ENCODE data around the gene FAM120A. TPM values are rescaled to one million over a fixed set of nuclear protein-coding genes. Genes with fewer than 3 reads are reported as not detected.
"Not testable (repeated sequence)": the region's sequence is repeated elsewhere in the genome, so short reads cannot be mapped to it uniquely, and the experiment has no call there.

The FAM120A gene
- total RNA-seq, 1 experiment from 2014 or later = 89.6 TPM

DNA sequence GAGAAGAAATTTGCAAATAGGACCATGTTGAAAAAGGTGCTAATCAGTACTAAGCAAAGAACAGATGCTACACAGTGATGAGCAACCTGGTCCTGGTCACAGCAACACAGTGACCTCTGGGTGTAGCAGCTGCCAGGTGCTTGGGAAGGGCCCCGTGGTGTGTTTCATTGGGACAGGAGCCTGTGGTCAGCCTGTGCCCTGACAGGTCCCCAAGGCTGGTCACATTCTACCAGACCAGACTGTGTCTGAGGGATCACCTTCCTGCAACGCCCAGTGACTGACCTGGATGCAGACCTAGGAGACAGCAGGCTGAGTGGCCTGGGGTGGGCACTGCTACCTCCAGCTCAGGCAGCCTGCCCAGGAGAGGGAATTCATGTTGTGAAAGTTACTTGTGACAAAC is 56.7 kb downstream of the FAM120A start:
- Histone ChIP-seq H3K4me1 (ENCODE audit: insufficient read depth, low read length) (no peaks in the 10 kb centered on the region), H3K9me2 (replicated peaks; ENCODE audit: low read length) (no peaks in the 10 kb centered on the region), H2AFZ (ENCODE audit: low read length) (no peak overlapping the region), H3K4me3 (ENCODE audit: low read length) (no peak overlapping the region), H3K4me2 (ENCODE audit: low read length) (no peak overlapping the region), H3K79me2 (ENCODE audit: low read length) (peaks cover 53% of the 10 kb centered on the region), H3K36me3 (ENCODE audit: low read depth, low read length) (peaks cover 2% of the 10 kb centered on the region; the same call in 1 of the 2 replicates), H3K27me3 (ENCODE audit: low read length) (no peaks in the 10 kb centered on the region), H3F3A (ENCODE audit: low read length, unreplicated experiment) (no peaks in the 10 kb centered on the region), H4K20me1 (ENCODE audit: low read length) (no peaks in the 10 kb centered on the region), H3K9ac (ENCODE audit: low read length) (no peak overlapping the region), H3K9me3 (ENCODE audit: low read length) (no peaks in the 10 kb centered on the region), H3K27ac (ENCODE audit: low read length) (no peak overlapping the region)
- no peak for ATAC-seq
- BruUV-seq (replicated peaks) = no TSS peak
- intact Hi-C loops (cut with micrococcal nuclease) = no loop called here
- ChIA-PET CTCF (no interaction called here), POLR2A (ENCODE audit: unreplicated experiment) (no interaction called here)
- TF ChIP-seq, protein P1, sequence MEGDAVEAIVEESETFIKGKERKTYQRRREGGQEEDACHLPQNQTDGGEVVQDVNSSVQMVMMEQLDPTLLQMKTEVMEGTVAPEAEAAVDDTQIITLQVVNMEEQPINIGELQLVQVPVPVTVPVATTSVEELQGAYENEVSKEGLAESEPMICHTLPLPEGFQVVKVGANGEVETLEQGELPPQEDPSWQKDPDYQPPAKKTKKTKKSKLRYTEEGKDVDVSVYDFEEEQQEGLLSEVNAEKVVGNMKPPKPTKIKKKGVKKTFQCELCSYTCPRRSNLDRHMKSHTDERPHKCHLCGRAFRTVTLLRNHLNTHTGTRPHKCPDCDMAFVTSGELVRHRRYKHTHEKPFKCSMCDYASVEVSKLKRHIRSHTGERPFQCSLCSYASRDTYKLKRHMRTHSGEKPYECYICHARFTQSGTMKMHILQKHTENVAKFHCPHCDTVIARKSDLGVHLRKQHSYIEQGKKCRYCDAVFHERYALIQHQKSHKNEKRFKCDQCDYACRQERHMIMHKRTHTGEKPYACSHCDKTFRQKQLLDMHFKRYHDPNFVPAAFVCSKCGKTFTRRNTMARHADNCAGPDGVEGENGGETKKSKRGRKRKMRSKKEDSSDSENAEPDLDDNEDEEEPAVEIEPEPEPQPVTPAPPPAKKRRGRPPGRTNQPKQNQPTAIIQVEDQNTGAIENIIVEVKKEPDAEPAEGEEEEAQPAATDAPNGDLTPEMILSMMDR (conservative IDR thresholded peaks at IDR 0.05; ENCODE audit: low read depth, low read length) = no peak
- TF ChIP-seq EZH2 (IDR thresholded peaks at IDR 0.05; ENCODE audit: low read length, unreplicated experiment) (no peak), EZH2phosphoT487 (IDR thresholded peaks at IDR 0.05; ENCODE audit: borderline replicate concordance, low read length) (no peak)
- DNase-seq = no peak

GRCh38 chr9:93509084-93509483 is 57.6 kb downstream of the FAM120A start:
- no peaks in the 10 kb centered on the region for H3F3A ChIP-seq (ENCODE audit: low read length, unreplicated experiment)
- DNase-seq (no peak), ATAC-seq (no peak)
- TF ChIP-seq, protein P1 (conservative IDR thresholded peaks at IDR 0.05; ENCODE audit: low read depth, low read length) = no peak
- TF ChIP-seq EZH2 (IDR thresholded peaks at IDR 0.05; ENCODE audit: low read length, unreplicated experiment) (no peak), EZH2phosphoT487 (IDR thresholded peaks at IDR 0.05; ENCODE audit: borderline replicate concordance, low read length) (no peak)
- intact Hi-C loops (cut with micrococcal nuclease) = no loop called here
- no peak overlapping the region for H3K4me2 ChIP-seq (ENCODE audit: low read length)
- no peaks in the 10 kb centered on the region for H4K20me1 ChIP-seq (ENCODE audit: low read length)
- no peaks in the 10 kb centered on the region for H3K4me1 ChIP-seq (ENCODE audit: insufficient read depth, low read length)
- H3K9me2 ChIP-seq (replicated peaks; ENCODE audit: low read length) = no peaks in the 10 kb centered on the region
- no peaks in the 10 kb centered on the region for H3K9me3 ChIP-seq (ENCODE audit: low read length)
- BruUV-seq (replicated peaks) = no TSS peak
- CTCF ChIA-PET = no interaction called here
- no peak overlapping the region for H3K4me3 ChIP-seq (ENCODE audit: low read length)
- H3K9ac ChIP-seq (ENCODE audit: low read length) = no peak overlapping the region
- H3K79me2 ChIP-seq (ENCODE audit: low read length) = peaks cover 62% of the 10 kb centered on the region
- POLR2A ChIA-PET (ENCODE audit: unreplicated experiment) = no interaction called here
- H3K27ac ChIP-seq (ENCODE audit: low read length) = no peak overlapping the region
- H3K27me3 ChIP-seq (ENCODE audit: low read length) = no peaks in the 10 kb centered on the region
- no peaks in the 10 kb centered on the region for H3K36me3 ChIP-seq (ENCODE audit: low read depth, low read length)
- no peak overlapping the region for H2AFZ ChIP-seq (ENCODE audit: low read length)

DNA sequence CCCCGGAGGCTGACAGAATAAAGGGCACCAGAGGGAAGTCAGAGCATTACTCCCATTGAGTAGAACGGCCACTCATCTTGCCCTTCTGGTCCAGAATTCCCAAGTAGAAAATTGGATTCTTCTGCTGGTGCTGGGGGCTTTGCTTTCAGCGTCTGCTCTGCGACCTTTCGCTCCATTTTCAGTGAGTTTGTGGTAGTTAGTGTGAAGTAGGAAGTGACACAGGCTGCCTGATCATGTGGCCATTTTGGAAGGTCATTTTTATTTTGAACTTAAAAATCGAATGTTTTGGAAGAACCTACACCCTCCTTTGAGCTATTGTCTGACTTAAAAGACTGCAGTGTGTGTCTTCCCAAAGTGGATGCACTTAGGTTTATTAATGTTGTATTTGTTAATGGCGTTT is 58.6 kb downstream of the FAM120A start:
- CTCF ChIA-PET = interaction anchor here (0.7 kb wide), 1 partner anchor 130 kb away, joined by 3 read pairs; no protein-coding TSS in a partner anchor
- POLR2A ChIA-PET (ENCODE audit: unreplicated experiment) = no interaction called here

GRCh38 chr9:93511228-93511627 is 59.7 kb downstream of the FAM120A start:
- H4K20me1 ChIP-seq (ENCODE audit: low read length); H3K36me3 ChIP-seq (ENCODE audit: low read depth, low read length); H3K9me3 ChIP-seq (ENCODE audit: low read length); ATAC-seq; H3K9ac ChIP-seq (ENCODE audit: low read length); H3K4me2 ChIP-seq (ENCODE audit: low read length); H3K4me1 ChIP-seq (ENCODE audit: insufficient read depth, low read length); POLR2A ChIA-PET (ENCODE audit: unreplicated experiment); H3K27ac ChIP-seq (ENCODE audit: low read length); H3K9me2 ChIP-seq (replicated peaks; ENCODE audit: low read length); intact Hi-C loops (cut with micrococcal nuclease); H2AFZ ChIP-seq (ENCODE audit: low read length); H3F3A ChIP-seq (ENCODE audit: low read length, unreplicated experiment); H3K27me3 ChIP-seq (ENCODE audit: low read length); DNase-seq; H3K4me3 ChIP-seq (ENCODE audit: low read length); BruUV-seq (replicated peaks); CTCF ChIA-PET: not testable (repeated sequence)
- peaks cover 53% of the 10 kb centered on the region for H3K79me2 ChIP-seq (ENCODE audit: low read length)

More for the DNA sequence above, 58.6 kb downstream of the FAM120A start:
- Histone ChIP-seq H3F3A (ENCODE audit: low read length, unreplicated experiment) (no peaks in the 10 kb centered on the region), H3K4me3 (ENCODE audit: low read length) (no peak overlapping the region), H3K36me3 (ENCODE audit: low read depth, low read length) (no peaks in the 10 kb centered on the region), H3K27me3 (ENCODE audit: low read length) (no peaks in the 10 kb centered on the region), H3K9ac (ENCODE audit: low read length) (no peak overlapping the region), H3K79me2 (ENCODE audit: low read length) (peaks cover 63% of the 10 kb centered on the region), H3K4me1 (ENCODE audit: insufficient read depth, low read length) (no peaks in the 10 kb centered on the region), H4K20me1 (ENCODE audit: low read length) (no peaks in the 10 kb centered on the region), H2AFZ (ENCODE audit: low read length) (no peak overlapping the region), H3K4me2 (ENCODE audit: low read length) (no peak overlapping the region), H3K9me3 (ENCODE audit: low read length) (no peaks in the 10 kb centered on the region), H3K27ac (ENCODE audit: low read length) (no peak overlapping the region), H3K9me2 (replicated peaks; ENCODE audit: low read length) (no peaks in the 10 kb centered on the region)
- TF ChIP-seq EZH2 (IDR thresholded peaks at IDR 0.05; ENCODE audit: low read length, unreplicated experiment) (no peak), EZH2phosphoT487 (IDR thresholded peaks at IDR 0.05; ENCODE audit: borderline replicate concordance, low read length) (no peak)
- TF ChIP-seq, protein P1 (conservative IDR thresholded peaks at IDR 0.05; ENCODE audit: low read depth, low read length) = no peak
- intact Hi-C loops (cut with micrococcal nuclease) = no loop called here
- no TSS peak for BruUV-seq (replicated peaks)
- ATAC-seq (no peak), DNase-seq (no peak)

All from PC-3 (cell line).